Right hindlimb (tissue), 1 donor: ENCODE data around the gene MYH6.
"Not testable (repeated sequence)": the region's sequence is repeated elsewhere in the genome, so short reads cannot be mapped to it uniquely, and the experiment has no call there.

Experiments
- DNase-seq: peaks from one replicate; pipeline ENCODE4 v3.0.0-alpha.2; 2018

Gene MYH6

DNA sequence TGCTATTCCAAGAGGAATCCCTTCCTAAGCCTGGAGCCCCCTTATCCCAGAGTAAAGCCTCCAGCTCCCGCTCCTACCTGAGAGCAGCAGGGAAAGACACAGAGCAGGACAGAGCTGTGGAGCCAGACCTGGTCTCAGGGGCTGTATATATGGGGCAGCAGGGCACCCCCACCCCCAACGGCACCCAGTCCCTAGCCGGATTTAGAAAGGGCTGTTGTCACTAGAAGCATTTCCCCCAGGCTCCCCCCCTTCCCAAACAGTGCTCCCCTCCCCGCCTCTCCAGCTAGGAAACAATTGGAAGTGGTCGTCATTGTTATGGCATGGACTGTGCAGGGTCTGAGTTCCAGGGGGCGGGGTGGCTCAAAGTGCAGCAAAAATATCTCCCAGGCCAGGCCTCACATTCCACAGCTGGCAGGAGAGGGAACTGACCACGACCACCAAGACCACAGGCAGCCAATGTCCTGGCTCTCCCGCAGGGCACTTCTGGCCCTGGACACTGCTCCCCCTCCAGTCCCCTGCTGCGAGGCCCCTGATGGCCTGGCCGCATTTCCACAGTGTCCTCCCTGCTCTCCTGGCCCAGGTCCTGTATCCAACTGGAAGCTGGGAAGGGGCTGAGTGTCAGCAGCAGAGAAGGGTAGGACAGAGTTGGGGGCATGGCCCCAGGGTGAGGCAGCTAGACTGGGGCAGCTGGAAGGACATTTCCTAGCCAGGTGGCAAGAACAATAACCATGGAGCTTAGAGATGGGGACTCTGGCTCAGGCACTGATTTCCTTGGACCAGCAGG lies 27.7 kb upstream of the MYH6 start, which contains the start of gene MYH7:
Gene MYH7, minus strand, starts transcription at position 118 of the 784 bp plus-strand sequence. CDS start 1,928 bp downstream, outside the sequence.
- peak; percentile 39 for DNase-seq

DNA sequence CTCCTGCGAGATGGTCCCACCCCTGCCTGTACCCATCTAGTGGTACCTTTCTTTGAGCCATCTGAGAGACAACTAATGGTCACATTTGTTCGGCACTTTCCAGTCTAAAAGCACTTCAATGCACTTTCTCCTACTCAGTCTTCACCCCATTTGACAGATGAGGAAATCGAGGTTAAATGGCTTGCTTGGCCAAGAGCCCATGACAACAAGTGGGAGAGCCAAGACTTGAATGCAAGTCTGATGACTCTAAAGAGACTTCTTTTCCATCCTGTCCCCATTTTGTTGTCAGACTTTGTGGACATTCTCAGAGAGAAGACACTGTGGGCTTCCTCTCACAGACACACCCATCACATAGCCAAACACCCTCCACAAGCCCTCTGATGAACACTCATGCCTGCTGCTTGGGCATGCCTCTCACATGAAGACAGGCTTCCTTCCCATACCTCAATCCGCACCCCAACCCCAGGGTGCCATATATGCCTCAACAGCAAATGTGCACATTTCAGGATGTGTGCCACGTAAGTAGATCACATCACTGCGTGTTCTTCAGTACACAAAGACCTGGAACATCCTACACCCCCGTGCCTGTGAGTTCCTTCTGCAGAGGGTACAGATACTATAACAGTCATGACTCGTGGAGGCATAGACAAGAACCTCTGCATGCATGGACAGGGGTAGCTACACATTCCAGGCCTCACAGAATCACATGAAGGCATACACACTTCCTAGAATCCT lies 26.6 kb upstream of the MYH6 start:
- peak; percentile 10 for DNase-seq

DNA sequence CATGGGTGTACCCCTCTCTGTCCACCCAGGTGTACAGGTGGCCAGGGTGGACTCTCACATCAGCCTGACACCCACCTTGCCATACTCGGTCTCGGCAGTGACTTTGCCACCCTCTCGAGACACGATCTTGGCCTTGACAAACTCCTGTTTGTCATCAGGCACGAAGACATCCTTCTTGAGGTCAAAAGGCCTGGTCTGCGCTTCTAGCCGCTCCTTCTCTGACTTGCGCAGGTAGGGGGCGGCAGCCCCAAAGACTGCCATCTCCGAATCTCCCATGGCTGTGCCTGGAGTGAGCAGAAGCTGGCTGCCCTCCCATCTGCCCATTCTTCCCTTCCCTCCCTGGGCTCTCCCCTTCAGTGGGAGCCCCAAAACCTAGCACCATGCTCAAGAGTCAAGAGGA lies 25.4 kb upstream of the MYH6 start:
- DNase-seq = peak; percentile 9

DNA sequence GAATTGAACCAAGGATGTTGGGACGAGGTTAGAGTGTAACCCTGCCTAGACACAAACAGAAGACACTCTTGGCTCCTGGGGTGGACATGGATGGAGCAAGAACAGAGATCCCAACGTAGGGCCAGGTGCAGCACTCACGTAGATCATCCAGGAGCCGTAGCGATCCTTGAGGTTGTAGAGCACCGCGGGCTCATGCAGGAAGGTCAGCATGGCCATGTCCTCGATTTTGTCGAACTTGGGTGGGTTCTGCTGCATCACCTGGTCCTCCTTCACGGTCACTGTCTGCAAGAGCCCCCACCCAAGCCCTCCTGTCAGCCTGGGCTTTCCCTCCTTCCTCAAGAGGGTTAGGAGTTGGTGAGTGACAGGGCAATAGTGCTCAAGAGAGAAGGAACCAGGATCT lies 24.9 kb upstream of the MYH6 start:
- DNase-seq = no peak

DNA sequence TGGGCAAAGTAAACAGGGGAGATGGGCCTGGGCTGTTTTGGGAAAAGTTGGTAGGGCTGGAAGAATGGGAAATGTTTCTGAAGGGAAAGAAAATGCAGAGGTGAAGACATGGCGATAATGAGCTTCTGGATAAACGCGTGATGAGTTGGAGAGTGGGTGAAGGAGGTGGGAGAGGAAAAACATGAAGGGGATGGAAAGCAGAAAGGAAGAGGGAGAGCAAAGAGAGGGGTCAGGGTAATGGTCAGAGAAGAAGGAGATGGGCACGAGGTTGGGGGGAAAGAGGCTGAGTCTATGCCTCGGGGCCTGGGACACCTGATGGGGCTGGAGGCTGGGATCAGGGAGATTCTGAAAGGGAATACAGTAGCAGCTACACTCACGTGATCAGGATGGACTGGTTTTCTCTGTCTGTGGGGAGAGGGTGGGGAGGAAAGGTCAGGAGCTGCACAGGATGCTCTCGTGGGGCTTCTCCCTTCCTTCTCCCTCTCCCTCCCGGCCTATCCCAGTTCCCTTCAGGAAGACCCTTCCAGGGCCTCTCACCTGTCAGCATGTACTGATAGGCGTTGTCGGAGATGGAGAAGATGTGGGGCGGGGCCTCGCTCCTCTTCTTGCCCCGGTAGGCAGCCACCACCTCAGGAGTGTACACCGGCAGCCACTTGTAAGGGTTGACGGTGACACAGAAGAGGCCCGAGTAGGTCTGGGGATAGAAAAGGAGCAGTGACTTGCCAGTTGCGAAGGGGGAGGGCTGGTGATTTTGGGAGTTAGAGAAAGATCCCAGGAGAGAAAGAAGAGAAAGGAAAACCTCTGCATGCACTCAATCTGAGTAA lies 24.2 kb upstream of the MYH6 start:
- DNase-seq = peak; percentile 6

DNA sequence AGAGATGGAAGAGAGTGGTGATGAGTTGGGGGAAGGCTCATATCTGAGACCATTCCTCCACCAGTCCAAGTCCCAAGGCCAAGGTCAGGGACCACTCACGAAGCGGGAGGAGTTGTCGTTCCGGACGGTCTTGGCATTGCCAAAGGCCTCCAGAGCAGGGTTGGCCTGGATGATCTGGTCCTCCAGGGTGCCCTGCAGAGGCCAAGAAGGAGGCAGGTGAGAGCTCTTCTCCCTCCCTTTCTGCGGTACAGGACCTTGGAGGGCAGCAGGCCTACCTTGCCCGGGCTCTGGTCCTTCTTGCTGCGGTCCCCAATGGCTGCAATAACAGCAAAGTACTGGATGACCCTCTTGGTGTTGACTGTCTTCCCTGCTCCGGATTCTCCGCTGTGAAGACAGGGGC lies 23.4 kb upstream of the MYH6 start:
- peak; percentile 11 for DNase-seq

DNA sequence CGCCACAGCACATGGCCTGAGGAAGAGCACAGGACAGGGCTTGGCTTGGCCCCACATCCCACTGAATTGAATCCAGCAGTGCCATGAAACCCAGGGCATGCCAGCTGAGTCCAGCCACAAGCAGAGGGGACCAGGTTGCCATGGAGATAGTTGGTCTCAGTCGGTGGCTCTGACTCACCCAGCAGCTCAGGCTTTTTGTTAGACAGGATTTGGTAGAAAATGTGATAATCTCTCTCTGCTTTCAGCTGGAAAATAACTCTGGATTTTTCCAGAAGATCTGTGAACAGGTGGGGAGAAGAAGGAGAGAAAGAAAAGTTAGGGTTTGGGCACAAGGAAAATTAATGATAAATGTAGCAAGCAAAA lies 22.6 kb upstream of the MYH6 start:
- DNase-seq = peak; percentile 28

DNA sequence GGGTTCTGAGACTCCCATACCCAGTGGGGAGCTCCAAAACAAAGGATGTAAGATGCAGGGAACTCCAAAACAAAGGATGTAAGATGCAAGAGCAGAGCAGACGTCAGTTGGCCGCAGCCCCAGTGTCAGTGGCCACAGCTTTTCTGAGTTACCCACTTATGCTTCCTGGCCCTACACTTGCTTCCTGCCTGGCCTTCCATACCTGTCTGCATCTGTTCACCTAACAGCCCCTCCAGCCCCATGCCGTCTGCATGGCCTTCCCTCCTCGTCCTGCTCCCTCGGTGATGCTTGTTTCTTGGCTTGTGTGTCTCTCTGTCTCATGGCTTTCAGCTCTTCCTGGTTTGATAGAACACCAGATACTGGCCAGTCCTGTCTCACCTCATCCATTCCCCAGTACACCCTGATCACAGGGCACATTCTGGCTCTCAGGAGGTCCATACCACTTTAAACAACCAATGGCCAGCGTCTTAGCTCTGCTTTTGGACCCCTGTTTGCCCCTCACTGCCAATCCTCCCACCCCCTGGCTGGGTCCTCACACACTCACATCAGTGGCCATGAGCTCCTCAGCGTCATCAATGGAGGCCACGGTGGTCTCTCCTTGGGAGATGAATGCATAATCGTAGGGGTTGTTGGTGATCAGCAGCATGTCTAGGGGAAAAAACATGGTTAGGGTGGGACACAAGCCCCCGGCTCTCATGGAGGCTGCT lies 22.1 kb upstream of the MYH6 start:
- no peak for DNase-seq

DNA sequence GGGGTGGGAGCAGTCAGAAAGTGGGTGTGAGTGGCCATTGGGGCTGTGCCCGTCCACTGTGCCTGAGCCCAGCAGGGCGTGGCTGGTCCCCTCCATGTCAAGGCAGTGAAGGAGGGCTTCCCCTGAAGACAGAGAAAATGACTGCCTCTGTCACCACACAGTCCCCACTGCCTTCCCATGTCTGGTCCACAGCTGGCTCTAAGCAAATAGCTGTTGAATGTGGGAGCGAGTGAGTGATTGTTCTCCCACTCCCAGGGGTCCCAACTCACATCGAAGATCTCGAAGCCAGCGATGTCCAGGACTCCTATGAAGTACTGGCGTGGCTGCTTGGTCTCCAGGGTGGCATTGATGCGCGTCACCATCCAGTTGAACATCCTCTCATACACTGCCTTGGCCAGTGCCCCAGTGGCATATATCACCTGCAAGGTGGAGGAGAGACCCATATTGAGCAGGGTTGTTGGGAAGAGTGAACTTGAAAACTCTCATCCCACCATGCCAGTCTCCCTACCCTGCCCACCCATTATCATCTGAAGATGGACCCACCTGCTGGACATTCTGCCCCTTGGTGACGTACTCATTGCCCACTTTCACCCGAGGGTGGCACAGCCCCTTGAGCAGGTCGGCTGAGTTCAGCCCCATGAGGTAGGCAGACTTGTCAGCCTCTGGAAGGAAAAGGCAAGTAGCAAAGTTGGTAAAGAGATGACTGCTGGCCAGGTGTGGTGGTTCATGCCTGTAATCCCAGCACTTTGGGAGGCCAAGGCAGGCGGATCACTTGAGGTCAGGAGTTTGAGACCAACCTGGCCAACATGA lies 20.8 kb upstream of the MYH6 start:
- DNase-seq = no peak

DNA sequence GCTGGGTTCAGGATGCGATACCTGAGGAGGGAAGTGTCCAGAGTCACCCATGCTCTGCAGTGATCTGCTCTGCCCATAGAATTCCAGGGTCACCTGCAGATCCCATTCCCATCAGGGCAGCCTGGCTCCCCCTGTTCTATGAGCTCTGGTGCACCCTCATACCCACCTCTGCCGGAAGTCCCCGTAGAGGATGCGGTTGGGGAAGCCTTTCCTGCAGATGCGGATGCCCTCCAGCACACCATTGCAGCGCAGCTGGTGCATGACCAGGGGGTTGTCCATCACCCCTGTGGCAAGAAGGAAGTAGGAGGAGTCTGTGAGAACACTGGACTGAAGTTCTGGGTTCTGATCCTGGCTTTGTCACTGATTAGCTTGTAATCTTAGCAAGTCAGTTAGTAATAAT lies 17.7 kb upstream of the MYH6 start:
- not testable (repeated sequence) for DNase-seq

DNA sequence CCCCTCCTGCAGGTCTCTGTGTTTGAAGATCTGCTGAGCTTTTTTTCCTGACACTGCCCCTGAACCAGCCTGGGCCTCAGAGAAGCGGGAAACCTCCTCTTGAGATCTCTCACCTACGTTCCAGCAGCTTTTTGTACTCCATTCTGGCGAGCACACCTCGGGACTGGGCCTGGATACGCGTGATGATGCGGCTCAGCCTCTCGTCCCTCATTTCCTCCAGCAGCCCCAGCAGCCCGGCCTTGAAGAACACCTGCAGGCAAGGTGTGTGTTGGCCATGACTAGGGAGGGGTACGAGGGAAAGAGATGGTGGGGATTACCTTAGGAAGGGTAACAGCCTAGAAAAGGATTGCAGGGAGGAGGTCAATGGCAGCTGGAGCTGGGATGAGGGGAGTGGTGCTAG lies 17.1 kb upstream of the MYH6 start:
- no peak for DNase-seq

DNA sequence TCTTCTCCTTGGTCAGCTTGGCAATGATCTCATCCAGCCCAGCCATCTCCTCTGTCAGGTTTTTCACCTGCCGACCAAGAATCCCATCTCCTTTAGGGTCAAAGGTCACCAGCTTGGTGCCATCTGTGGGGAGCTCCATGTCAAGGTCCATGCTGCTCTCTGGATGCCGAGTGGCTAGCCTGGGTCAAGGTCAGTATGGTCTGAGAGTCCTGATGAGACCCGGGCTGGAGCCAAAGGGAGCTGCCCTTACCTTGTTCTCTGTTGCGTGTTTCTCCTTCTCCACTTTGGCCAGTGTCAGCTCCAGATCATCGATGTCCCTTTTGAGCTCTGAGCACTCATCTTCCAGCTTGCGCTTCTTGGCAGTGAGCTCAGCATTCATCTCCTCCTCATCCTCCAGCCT lies 15.6 kb upstream of the MYH6 start:
- no peak for DNase-seq

DNA sequence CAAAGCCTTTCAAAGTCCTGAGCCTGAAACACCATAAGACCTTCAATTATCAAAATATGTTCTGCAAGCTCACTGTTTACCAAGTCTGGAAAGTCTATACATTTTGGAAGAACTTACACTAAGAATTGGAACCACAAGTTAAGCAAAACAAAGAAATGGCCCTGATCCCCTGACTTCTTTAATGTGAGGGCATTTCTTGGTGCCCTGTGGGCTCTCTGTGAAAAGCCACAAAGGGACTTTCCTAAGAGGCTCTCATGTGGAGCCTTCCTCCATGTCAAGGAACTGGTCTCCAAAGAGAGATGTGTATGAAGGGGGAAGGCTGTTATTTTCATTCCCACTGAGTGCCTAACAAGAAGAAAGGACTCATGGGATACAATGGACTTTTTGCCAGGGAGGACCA lies 13.5 kb upstream of the MYH6 start:
- no peak for DNase-seq

DNA sequence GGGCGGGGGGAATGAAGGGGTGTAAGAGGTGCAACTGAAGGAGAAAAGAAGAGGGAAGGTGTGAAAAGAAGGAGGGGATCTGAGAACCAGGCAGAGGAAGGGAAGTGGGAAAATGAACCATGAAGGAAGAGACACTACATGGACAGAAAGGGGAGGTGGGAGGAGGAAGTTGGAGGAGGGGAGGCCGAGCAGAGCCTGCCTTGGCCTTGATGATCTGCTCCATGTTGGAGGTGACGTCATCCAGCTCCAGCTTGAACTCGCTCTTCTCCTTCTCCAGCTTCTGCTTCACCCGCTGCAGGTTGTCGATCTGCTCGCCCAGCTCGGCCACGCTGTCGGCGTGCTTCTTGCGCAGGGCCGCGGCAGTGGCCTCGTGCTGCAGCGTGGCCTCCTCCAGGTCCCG lies 11.6 kb upstream of the MYH6 start:
- DNase-seq = not testable (repeated sequence)

DNA sequence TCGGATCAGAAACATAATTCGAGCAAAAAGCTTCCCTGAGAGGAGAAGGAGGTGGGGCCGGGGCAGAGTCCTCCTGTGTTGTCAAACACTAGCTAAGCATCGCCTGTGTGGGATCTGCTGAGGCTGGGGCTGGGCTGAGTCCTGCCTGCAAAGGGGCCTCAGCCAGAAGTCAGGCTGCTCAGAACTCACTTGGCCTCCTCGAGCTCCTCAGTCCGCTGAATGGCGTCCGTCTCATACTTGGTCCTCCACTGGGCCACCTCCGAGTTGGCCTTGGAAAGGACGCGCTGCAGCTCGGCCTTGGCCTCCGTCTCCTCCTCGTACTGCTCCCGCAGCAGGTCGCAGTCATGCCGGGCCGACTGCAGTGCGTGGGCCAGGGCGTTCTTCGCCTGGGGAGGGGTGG lies 9.9 kb upstream of the MYH6 start:
- no peak for DNase-seq

DNA sequence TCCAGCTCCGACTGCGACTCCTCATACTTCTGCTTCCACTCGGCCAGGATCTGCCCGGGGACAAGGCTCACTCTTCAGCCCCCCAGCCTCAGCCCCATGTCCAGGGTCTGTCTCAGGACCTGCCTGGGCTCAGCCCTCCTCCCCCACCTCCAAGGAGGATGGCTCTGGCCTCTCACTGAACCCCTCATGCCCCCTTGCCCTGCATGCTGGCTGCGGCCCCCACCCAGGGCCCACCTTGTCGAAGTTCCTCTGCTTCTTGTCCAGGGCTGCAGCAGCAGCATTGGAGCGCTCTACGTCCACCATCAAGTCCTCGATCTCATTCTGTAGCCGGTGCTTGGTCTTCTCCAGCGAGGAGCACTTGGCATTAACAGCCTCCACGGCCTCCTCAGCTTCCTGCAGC lies 9.2 kb upstream of the MYH6 start:
- not testable (repeated sequence) for DNase-seq

DNA sequence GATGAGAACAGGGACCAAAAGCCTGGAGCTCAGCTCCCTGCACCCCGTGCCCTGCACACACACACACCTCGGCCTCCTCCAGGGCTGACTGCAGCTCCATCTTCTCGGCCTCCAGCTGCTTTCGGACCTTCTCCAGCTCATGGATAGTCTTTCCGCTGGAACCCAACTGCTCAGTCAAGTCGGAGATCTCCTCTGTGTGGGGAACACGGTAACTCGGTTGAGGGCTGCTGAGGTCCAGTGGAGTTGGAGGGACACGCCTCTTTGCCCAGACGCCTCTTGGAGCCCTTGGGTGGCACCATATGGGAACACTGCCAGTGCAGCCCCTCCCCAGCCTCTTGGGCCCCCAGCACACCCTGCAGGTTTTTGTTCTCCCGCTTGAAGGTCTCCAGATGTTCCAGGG lies 8.7 kb upstream of the MYH6 start:
- no peak for DNase-seq

DNA sequence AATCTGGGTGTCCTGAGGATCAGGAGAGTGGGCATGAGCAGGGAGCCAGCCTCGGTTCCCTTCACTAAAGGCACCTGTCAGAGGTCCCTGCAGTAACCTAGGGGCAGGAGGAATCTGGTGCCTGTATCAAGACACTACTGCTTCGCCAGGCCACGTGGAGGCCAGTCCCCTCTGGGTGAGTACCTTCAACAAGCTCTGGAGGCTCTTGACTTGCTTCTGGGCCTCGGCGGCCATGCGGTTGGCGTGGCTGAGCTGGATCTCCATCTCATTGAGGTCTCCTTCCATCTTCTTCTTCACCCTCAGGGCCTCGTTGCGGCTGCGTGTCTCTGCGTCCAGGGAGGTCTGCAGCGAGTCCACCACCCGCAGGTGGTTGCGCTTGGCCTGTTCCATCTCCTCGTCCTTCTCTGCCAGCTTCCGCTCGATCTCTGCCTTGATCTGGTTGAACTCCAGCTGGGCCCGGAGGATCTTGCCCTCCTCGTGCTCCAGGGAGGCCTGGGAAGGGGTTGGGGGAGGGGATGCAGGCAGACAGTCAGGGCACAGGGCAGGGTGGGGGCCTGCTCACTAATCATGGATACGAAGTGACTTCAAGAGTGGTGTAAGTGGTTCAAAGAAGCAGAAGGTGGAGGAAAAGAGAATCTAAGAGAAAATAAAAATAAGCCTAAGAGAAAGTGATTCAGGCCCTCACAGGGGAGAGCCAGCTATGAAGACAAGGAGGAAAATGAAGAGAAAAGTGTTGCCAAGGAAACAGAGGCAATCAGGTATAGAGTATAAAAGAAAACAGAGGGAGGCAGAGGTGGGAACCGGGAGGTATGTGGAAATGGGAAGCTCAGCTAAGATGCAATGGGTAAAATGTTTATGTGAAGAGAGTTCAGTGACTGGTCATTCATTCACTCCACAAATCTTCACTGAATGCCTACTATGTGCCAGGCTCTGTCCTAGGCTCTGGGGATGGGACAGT lies 8.0 kb upstream of the MYH6 start:
- DNase-seq = no peak

DNA sequence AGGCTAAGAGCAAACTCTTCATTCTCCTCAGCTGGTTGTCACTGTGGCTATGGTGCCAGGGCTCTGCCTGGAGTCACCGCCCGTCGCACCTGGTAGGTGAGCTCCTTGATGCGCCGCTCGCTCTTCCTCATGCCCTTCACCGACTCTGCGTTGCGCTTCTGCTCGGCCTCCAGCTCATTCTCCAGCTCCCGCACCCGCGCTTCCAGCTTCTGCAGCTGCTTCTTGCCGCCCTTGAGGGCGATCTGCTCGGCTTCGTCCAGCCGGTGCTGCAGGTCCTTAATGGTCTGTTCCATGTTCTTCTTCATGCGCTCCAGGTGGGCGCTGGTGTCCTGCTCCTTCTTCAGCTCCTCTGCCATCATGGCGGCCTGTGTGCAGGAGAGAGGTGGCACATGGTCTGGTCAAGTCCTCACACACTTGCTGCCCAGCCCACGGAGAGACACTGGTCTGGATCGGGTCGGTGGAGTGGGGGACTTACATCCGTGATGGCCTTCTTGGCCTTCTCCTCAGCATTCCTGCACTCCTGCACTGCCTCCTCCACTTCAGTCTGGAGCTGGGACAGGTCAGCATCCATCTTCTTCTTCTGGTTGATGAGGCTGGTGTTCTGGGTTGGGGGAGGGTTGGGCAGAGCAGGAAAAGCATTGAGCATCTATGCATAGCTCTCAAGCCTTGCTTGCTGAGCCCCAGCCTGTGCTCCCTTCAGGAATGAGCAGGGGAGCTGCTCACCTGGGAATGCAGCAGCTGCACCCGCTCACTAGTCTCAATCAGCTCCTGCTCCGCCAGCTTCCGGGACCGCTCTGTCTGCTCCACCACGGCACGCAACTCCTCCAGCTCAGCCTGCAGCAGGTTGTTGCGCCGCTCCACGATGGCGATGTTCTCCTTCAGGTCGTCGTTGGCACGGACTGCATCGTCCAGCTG lies 7.1 kb upstream of the MYH6 start:
- DNase-seq = no peak

DNA sequence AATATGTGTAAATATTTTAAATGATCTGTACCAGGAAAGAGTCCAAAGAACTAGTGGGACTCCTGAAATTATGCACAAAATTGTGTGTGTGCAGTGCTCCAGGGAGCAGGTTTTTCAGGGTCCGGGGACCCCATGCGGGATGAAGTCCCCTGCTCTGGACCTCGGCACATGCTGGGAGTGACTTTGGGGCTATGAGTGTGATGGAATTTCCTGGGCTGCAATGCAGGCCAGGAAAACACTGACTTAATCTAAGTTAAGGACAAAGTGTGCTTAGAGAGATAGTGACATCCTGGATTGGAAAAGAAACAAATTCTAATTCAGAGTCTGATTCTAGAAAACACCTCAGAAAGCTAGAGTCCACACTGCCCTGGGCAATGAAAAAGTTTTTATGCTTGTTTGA lies 6.2 kb upstream of the MYH6 start:
- DNase-seq = no peak
